Mesothelial cell of epicardium (in vitro differentiated cells): ENCODE measurements around the gene RAD51B. TPM values are rescaled to one million over a fixed set of nuclear protein-coding genes. Genes with fewer than 3 reads are reported as not detected.

Source experiments
- DNase-seq, 2 experiments: peaks; one replicate each; pipeline ENCODE4 v3.0.0; 2021; ENCODE audit warnings: low spot score in 2 of 2; ENCODE audit not compliant: unreplicated experiment in 2 of 2
- H3K27ac Mint-ChIP-seq: 2 replicates; pipeline ENCODE4 v1.8.0; 2021; ENCODE audit warnings: mixed read lengths
- H3K27me3 Mint-ChIP-seq: 2 replicates; pipeline ENCODE4 v1.8.0; 2021; ENCODE audit warnings: low read depth, mixed read lengths
- H3K36me3 Mint-ChIP-seq: 2 replicates; pipeline ENCODE4 v1.8.0; 2021; ENCODE audit warnings: mixed read lengths
- H3K4me1 Mint-ChIP-seq: 2 replicates; pipeline ENCODE4 v1.8.0; 2021; ENCODE audit warnings: mixed read lengths
- H3K4me3 Mint-ChIP-seq: 2 replicates; pipeline ENCODE4 v1.8.0; 2021; ENCODE audit warnings: mild to moderate bottlenecking, moderate library complexity, mixed read lengths
- H3K9me3 Mint-ChIP-seq: 2 replicates; pipeline ENCODE4 v1.8.0; 2021; ENCODE audit warnings: mixed read lengths
- CTCF ChIP-seq: fragments of 200-600 bp; sonication (generic); IDR thresholded peaks from one replicate; pipeline ENCODE4 v1.5.0; 2021; ENCODE audit warnings: antibody characterized with exemption; ENCODE audit not compliant: unreplicated experiment
- total RNA-seq: library from RNA; stranded (reverse); gene quantifications from 3 replicates; pipeline ENCODE4 v1.2.1, GENCODE V29; 2021

The RAD51B gene
- total RNA-seq, 1 donor from 2014 or later: 34.7 TPM

- Mint-ChIP-seq H3K27me3 (no peaks in the 10 kb centered on the region), H3K27ac (peak overlapping the region; percentile 5), H3K4me1 (peaks cover 16% of the 10 kb centered on the region), H3K4me3 (no peak overlapping the region), H3K9me3 (peaks cover 3% of the 10 kb centered on the region), H3K36me3 (no peaks in the 10 kb centered on the region)
- no peak for TF ChIP-seq CTCF
- DNase-seq: no peak
Measured at GRCh38 chr14:68448252-68448902, 628.8 kb downstream of the RAD51B start.

- H3K36me3 Mint-ChIP-seq: peaks cover 8% of the 10 kb centered on the region
- DNase-seq: no peak
- H3K27me3 Mint-ChIP-seq: no peaks in the 10 kb centered on the region
- H3K27ac Mint-ChIP-seq: peak overlapping the region; percentile 74
- no peak for TF ChIP-seq CTCF
- H3K4me3 Mint-ChIP-seq: no peak overlapping the region
- peaks cover 11% of the 10 kb centered on the region for H3K9me3 Mint-ChIP-seq
- H3K4me1 Mint-ChIP-seq: peaks cover 16% of the 10 kb centered on the region
Measured at GRCh38 chr14:68449561-68450181, 630.1 kb downstream of the RAD51B start.

- H3K9me3 Mint-ChIP-seq: peaks cover 16% of the 10 kb centered on the region
- no peak overlapping the region for H3K27ac Mint-ChIP-seq
- peaks cover 16% of the 10 kb centered on the region for H3K4me1 Mint-ChIP-seq
- H3K36me3 Mint-ChIP-seq: peaks cover 14% of the 10 kb centered on the region
- TF ChIP-seq CTCF: no peak
- H3K27me3 Mint-ChIP-seq: no peaks in the 10 kb centered on the region
- H3K4me3 Mint-ChIP-seq: no peak overlapping the region
- no peak for DNase-seq
Measured at GRCh38 chr14:68450391-68451120, 631.0 kb downstream of the RAD51B start.

- Mint-ChIP-seq H3K9me3 (peaks cover 27% of the 10 kb centered on the region), H3K36me3 (peaks cover 21% of the 10 kb centered on the region), H3K27me3 (no peaks in the 10 kb centered on the region), H3K4me1 (peaks cover 13% of the 10 kb centered on the region), H3K27ac (no peak overlapping the region), H3K4me3 (no peak overlapping the region)
- no peak for TF ChIP-seq CTCF
- no peak for DNase-seq
Measured at GRCh38 chr14:68451696-68452373, 632.3 kb downstream of the RAD51B start.

GRCh38 chr14:68458253-68458652 lies 638.7 kb downstream of the RAD51B start:
- TF ChIP-seq CTCF: no peak
- no peak for DNase-seq
- Mint-ChIP-seq H3K27ac (no peak overlapping the region), H3K4me1 (peaks cover 20% of the 10 kb centered on the region), H3K4me3 (no peak overlapping the region), H3K27me3 (no peaks in the 10 kb centered on the region), H3K36me3 (peaks cover 21% of the 10 kb centered on the region), H3K9me3 (peaks cover 24% of the 10 kb centered on the region)
